RCC 7860 (cell line): Measurements from ENCODE around the gene LRRIQ4.

Experiments
- DNase-seq: peaks from one replicate; pipeline ENCODE4 v3.0.0-alpha.2; 2015; ENCODE audit warnings: low spot score
- FAIRE-seq: peaks from 2 replicates; lab custom pipeline; 2012; peaks lifted over from hg19 to GRCh38; lab: Jason Lieb, UNC

Gene LRRIQ4

GRCh38 chr3:169804681-169805080, 8.0 kb upstream of the LRRIQ4 start:
- FAIRE-seq (no peak), DNase-seq (no peak)

- FAIRE-seq (no peak), DNase-seq (no peak)
Measured at GRCh38 chr3:169809230-169809795, 3.4 kb upstream of the LRRIQ4 start.

- FAIRE-seq = no peak
- no peak for DNase-seq
Measured at GRCh38 chr3:169811631-169812331, 889 bp upstream of the LRRIQ4 start.

GRCh38 chr3:169813278-169813677, 608 bp downstream of the LRRIQ4 start:
- no peak for FAIRE-seq
- no peak for DNase-seq

- DNase-seq (no peak), FAIRE-seq (no peak)
Measured at GRCh38 chr3:169813757-169814517, 1.3 kb downstream of the LRRIQ4 start.

- FAIRE-seq = no peak
- DNase-seq = no peak
Measured at GRCh38 chr3:169815590-169816150, 3.0 kb downstream of the LRRIQ4 start.

GRCh38 chr3:169818316-169818715, 5.6 kb downstream of the LRRIQ4 start:
- no peak for FAIRE-seq

GRCh38 chr3:169822091-169822490, 9.4 kb downstream of the LRRIQ4 start:
- DNase-seq (no peak), FAIRE-seq (no peak)

More at GRCh38 chr3:169818316-169818715, 5.6 kb downstream of the LRRIQ4 start:
- DNase-seq = peak; percentile 21

- no peak for FAIRE-seq
- DNase-seq = no peak
Measured at GRCh38 chr3:169822540-169822939, 9.9 kb downstream of the LRRIQ4 start.

- DNase-seq (no peak), FAIRE-seq (no peak)
Measured at GRCh38 chr3:169822983-169823382, 10.3 kb downstream of the LRRIQ4 start.

- DNase-seq = no peak
- no peak for FAIRE-seq
Measured at GRCh38 chr3:169825316-169825715, 12.6 kb downstream of the LRRIQ4 start.

GRCh38 chr3:169827712-169828111, 15.0 kb downstream of the LRRIQ4 start:
- FAIRE-seq (no peak), DNase-seq (no peak)

GRCh38 chr3:169835533-169835932, 22.9 kb downstream of the LRRIQ4 start:
- FAIRE-seq = no peak

GRCh38 chr3:169836078-169836941, 23.6 kb downstream of the LRRIQ4 start:
- DNase-seq (no peak), FAIRE-seq (no peak)

More at GRCh38 chr3:169835533-169835932, 22.9 kb downstream of the LRRIQ4 start:
- DNase-seq = no peak

- FAIRE-seq (no peak), DNase-seq (no peak)
Measured at GRCh38 chr3:169836942-169837275, 24.2 kb downstream of the LRRIQ4 start.

GRCh38 chr3:169838511-169839030, 25.9 kb downstream of the LRRIQ4 start:
- FAIRE-seq (no peak), DNase-seq (no peak)

- DNase-seq = no peak
- FAIRE-seq = no peak
Measured at GRCh38 chr3:169841171-169841570, 28.5 kb downstream of the LRRIQ4 start.

- FAIRE-seq = no peak
- DNase-seq = no peak
Measured at GRCh38 chr3:169842960-169843359, 30.3 kb downstream of the LRRIQ4 start.

- peak; percentile 92 for DNase-seq
- FAIRE-seq = peak; percentile 89
Measured at GRCh38 chr3:169846458-169847193, 34.0 kb downstream of the LRRIQ4 start.

- no peak for FAIRE-seq
Measured at GRCh38 chr3:169847896-169848295, 35.2 kb downstream of the LRRIQ4 start.

More at GRCh38 chr3:169847896-169848295, 35.2 kb downstream of the LRRIQ4 start:
- no peak for DNase-seq
